Germinal center (tissue), 1 donor: Measurements from ENCODE around the gene CDRT15.
"Not testable (repeated sequence)": the region's sequence is repeated elsewhere in the genome, so short reads cannot be mapped to it uniquely, and the experiment has no call there.

Experiments used
- DNase-seq: peaks from one replicate; pipeline ENCODE4 v3.0.0; 2012; ENCODE audit warnings: mixed read lengths, low spot score

CDRT15 gene

GRCh38 chr17:14207791-14208190, 28.9 kb downstream of the CDRT15 start:
- no peak for DNase-seq

DNA sequence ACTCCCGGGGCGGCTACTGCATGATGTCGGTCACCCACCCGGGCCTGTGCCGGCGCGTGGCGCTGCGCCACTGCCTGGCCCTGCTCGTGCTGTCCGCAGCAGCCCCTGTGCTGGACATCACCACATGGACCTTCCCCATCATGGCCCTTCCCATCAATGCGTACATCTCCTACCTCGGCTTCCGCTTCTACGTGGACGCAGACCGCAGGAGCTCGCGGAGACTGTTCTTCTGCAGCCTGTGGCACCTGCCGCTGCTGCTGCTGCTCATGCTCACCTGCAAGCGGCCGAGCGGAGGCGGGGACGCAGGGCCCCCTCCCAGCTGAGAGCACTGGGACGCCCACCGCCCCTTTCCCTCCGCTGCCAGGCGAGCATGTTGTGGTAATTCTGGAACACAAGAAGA, 29.8 kb downstream of the CDRT15 start:
- no peak for DNase-seq

DNA sequence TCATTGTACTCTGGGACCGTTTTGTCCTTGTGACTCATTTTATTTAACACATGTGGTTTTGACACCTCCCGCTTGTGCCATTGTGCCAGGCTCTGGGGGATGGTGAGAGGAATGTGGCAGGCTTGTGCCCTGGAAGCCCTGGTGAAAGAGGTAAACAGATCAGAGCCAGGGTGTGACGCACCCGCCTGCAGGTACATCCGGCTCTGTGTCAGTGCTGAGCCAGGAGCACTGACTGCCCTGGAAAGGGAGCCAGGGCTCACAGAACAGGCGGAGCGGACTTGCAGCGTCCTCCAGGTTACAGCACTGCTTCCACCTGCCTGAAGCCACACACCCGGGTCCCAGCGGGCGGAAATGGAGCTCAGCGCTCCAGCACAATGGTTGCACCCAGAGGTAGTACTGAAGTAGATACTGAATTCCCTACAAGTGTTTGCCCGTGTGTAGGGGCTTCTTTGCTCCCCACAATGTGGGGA, 30.6 kb downstream of the CDRT15 start:
- DNase-seq, result no peak

GRCh38 chr17:14205380-14205779, 31.3 kb downstream of the CDRT15 start:
- DNase-seq, result no peak

DNA sequence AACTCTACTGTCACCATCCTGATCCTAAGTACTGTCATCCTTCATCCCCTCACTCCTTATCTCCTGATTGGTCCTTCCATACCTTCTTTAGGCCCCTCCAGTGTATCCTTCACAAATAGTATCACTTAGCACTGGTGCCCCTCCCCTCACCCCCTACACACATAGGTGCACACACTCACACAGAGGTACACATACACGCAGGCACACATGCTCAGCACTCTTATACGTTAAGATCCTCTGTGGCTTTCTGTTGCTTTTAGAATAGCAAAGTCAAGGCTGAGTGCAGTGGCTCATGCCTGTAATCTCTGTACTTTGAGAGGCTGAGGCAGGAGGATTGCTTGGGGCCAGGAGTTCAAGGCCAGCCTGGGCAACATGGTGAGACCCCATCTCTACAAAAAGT, 32.1 kb downstream of the CDRT15 start:
- DNase-seq, result no peak

- DNase-seq, result no peak
Observed at GRCh38 chr17:14204084-14204483, 32.6 kb downstream of the CDRT15 start.

GRCh38 chr17:14203388-14203787, 33.3 kb downstream of the CDRT15 start:
- no peak for DNase-seq

DNA sequence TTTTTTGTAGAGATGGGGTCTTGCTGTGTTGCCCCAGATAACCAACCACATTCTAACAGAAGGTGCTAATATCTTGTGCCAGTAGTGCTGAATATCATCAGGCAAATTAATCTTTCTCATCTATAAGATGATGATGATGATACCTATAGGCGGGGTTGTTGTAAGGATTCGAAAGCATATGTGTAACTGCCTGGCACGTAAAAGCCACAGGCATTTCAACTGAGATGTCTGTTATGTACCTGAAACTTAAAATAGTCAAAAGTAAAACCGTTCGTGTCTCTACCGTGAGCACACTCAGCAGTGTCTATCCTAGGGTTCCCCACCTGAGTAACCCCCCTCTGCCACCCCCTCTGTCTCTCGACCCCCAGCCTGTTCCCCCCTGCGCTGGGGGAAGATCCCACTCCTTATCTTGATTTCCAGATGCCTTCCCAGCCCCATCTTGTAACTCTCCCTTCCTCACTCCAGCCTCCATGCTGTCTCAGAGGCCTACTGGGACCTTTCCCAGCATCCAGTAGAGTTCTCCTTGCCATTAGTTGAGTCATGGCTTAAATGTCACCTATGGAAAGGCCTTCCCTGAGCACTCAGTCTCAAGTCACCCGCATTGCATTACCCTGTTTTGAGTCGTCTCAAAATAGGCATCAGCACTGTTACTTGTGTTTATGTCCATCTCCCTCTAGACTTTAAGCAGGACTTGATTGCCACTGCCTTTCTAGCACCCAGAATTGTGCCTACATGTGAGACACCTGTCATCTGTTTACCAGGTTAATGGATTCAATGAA, 34.1 kb downstream of the CDRT15 start:
- DNase-seq, result no peak

- no peak for DNase-seq
Observed at GRCh38 chr17:14201988-14202380, 34.7 kb downstream of the CDRT15 start.

DNA sequence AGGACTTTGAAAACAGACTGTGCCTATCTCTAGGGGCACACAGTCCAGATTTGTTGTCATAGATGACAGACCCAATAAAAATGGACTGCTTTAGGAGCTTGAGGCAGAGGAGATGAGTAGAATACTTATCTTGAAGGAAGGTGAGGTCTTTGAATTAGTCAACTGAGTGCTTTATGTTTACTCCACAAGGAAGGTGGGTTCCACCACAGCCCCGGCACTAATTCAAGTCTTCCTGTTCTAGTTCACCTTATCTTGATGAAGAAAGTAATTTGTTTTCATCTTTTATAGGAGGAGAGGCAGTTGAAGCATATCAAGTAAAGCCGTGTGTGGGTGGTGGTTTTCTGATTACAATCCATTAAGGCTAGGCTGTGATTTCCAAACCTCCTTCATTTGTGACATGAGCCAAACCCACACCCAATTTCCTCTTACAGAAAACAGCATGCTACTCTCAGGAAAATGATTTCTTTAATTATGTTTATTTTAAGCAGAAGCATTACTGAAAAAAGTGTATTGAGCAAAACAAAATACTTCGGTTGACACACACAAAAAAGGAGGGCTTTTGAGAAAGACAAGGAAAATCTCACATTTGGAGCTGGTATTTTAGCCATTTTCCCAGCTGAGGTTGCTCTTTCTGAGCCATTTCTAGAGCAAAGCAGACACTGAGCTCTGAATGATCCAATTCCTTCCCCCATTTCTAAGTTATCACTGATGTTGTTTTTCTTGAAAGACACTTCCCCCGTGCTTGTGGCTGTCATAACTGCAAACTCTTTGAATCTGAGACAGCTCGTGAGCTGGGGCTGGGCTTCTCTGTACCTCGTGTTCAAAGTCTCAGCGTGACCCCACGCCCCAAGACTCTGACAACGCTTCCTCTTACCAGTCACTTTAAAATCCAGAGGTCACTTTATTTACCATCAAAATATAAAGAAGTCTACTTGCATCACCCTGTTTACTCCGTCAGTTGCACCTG, 35.4 kb downstream of the CDRT15 start:
- no peak for DNase-seq

- DNase-seq, result no peak
Observed at GRCh38 chr17:14200354-14200753, 36.3 kb downstream of the CDRT15 start.

GRCh38 chr17:14199601-14200000, 37.1 kb downstream of the CDRT15 start:
- no peak for DNase-seq

- no peak for DNase-seq
Observed at GRCh38 chr17:14198575-14198974, 38.1 kb downstream of the CDRT15 start.

- no peak for DNase-seq
Observed at GRCh38 chr17:14198013-14198412, 38.6 kb downstream of the CDRT15 start.

DNA sequence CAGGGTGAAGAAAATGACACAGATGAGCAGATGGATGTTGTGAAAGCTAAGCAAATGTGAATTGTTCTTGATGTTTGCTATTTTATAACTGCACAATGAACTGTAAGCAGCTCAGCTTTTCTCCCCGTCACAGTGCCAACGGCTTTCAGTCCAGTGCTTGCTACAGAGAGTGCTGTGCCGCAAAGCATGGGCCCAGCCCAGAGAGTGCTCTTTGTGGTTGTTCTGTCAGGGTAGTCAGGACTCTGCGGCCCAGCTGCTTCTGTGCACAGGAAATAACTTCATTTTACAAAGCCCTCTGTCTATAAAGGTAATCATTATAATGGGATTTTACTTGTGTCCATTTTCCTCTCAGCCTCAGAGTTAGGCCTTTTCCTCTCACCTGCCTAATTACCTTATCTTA, 39.1 kb downstream of the CDRT15 start:
- no peak for DNase-seq

GRCh38 chr17:14197057-14197456, 39.6 kb downstream of the CDRT15 start:
- no peak for DNase-seq

DNA sequence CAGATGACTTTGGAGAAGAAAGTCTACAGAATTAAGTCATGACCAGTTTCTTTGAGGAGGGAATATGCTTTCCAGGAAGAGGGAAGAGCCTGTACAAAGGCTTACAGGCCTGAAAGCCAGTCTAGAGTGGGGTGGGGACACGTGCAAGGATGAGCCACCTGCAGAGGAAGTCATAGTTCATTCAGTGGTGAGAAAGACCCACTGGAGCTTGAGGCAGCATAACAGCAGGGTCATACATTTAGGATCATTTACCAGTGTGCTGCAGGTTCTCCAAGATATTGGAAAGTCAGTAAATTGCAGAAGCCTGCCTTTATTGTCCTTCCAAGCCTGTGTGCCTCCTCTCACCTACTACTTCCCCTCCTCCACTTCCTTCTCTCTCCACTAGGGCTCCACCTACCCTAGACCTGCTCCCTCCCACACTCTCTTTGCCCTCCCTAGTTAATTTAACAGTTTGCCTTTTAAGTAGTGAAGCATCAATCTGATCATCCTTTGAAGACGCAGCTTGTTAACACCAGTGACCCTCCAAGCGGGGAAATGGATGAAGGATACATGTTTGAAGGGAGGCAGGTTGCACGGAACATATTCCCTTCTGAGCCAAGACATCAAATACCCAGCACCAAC, 40.2 kb downstream of the CDRT15 start:
- no peak for DNase-seq

GRCh38 chr17:14192636-14193344, 43.9 kb downstream of the CDRT15 start:
- DNase-seq, result not testable (repeated sequence)

GRCh38 chr17:14192039-14192438, 44.6 kb downstream of the CDRT15 start:
- DNase-seq, result not testable (repeated sequence)

DNA sequence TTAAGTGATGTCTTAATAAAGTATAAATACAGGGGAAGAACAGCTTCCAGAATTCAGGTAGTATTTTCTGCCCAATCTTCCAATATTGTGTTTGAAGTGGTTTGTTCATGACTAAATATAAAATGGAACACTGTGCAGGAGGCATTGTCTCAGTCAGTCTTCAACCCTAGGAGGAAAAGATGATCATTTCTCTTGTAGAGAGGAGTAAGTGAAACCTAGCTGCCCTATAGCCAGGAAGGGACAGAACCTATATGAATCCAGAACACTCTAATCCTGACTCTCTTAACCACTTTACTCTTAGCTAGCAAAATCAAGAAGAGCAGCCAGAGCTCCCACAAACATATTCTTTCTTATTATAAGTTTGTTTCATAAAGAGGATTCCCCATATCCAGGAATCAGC, 45.2 kb downstream of the CDRT15 start:
- not testable (repeated sequence) for DNase-seq

- not testable (repeated sequence) for DNase-seq
Observed at GRCh38 chr17:14190774-14191173, 45.9 kb downstream of the CDRT15 start.

DNA sequence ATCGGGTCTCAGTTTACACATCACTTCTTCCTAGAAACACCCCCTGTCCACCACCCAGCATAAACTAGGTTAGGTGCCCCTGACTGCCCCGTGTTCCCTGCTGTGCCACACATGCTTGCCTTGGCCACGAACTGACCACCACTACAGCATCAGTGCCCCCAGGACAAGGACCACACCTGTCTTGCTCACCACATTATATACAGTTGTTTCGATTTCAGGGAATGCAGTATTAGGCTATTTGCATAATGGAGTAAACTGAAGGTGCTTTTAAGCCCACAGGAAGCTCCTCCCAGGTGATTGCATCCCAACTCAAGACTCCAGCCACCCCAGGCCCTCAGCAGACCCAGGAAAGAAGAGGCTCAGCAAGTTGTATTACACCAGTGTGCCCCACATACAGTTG, 50.2 kb downstream of the CDRT15 start:
- DNase-seq, result not testable (repeated sequence)
